Stimulated activated naive CD8-positive, alpha-beta T cell treated with anti-CD3 and anti-CD28 coated beads, Interleukin-15, Interleukin-2, amounts not matched to agents 100 ng/mL and 50 ng/mL, for 24 hours (primary cell): ENCODE results near the gene CHN2.

ENCODE experiments used
- H3K27ac Mint-ChIP-seq: one replicate; pipeline ENCODE4 v1.8.0; 2021; ENCODE audit warnings: mild to moderate bottlenecking, mixed read lengths
- H3K27me3 Mint-ChIP-seq: one replicate; pipeline ENCODE4 v1.8.0; 2021; ENCODE audit warnings: mixed read lengths
- H3K36me3 Mint-ChIP-seq: one replicate; pipeline ENCODE4 v1.8.0; 2021; ENCODE audit warnings: low read depth, mixed read lengths
- H3K4me1 Mint-ChIP-seq: one replicate; pipeline ENCODE4 v1.8.0; 2021; ENCODE audit warnings: low read depth, mixed read lengths
- H3K4me3 Mint-ChIP-seq: one replicate; pipeline ENCODE4 v1.8.0; 2021; ENCODE audit warnings: mild to moderate bottlenecking, mixed read lengths
- H3K9me3 Mint-ChIP-seq: one replicate; pipeline ENCODE4 v1.8.0; 2021; ENCODE audit warnings: mixed read lengths

CHN2 gene

GRCh38 chr7:29287366-29287765, 92.8 kb downstream of the CHN2 start:
- H3K27me3 Mint-ChIP-seq = peaks cover 15% of the 10 kb centered on the region
- no peak overlapping the region for H3K4me3 Mint-ChIP-seq
- H3K27ac Mint-ChIP-seq = no peak overlapping the region
- H3K9me3 Mint-ChIP-seq = no peaks in the 10 kb centered on the region
- peaks cover 40% of the 10 kb centered on the region for H3K4me1 Mint-ChIP-seq
- no peaks in the 10 kb centered on the region for H3K36me3 Mint-ChIP-seq

- Mint-ChIP-seq H3K27ac (no peak overlapping the region), H3K9me3 (no peaks in the 10 kb centered on the region), H3K27me3 (peaks cover 15% of the 10 kb centered on the region), H3K36me3 (no peaks in the 10 kb centered on the region), H3K4me3 (no peak overlapping the region), H3K4me1 (peaks cover 40% of the 10 kb centered on the region)
Measured at GRCh38 chr7:29288181-29289091, 93.9 kb downstream of the CHN2 start.

DNA sequence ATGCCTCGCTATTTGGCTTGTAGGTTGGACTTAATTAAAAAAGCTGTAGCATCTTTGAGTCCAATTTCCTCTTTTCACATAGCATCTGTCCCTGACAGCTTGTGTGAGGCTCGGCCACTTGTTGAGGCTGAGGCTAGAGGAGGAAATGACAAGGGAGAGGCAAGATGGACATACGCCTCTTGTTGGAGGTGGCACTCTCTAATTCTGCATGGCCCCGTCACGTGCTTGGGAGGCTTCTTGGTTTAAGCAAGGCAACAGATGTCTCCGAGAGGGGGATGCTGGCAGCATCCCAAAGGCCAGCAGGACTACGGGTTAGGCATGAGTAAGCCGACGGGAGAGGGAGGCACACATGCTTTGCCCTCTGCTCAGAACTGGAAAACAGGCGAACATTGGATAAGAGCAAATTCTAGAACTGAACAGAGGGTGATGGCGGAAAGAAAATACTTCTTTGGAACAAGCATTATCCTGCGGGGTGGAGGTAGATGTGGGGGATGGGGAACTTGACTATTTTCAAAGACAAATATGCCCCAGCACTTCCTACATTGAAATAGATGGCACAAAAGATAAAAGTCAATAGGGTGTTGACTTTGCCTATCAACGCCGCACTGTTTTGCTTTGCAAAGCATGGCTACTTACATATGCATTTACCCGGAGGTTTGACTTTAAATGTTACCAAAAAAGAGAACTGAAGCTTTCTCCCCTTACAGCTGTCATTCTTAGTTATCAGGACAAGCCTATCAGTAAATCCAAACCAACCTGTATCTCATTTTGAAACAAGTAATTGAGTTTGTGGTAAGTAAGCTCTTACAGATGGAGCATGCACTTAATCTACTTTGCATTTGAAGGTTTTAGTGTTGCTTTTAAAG, 94.8 kb downstream of the CHN2 start:
- H3K4me1 Mint-ChIP-seq = peaks cover 40% of the 10 kb centered on the region
- no peak overlapping the region for H3K4me3 Mint-ChIP-seq
- H3K27me3 Mint-ChIP-seq = peaks cover 15% of the 10 kb centered on the region
- no peak overlapping the region for H3K27ac Mint-ChIP-seq
- no peaks in the 10 kb centered on the region for H3K9me3 Mint-ChIP-seq
- no peaks in the 10 kb centered on the region for H3K36me3 Mint-ChIP-seq

DNA sequence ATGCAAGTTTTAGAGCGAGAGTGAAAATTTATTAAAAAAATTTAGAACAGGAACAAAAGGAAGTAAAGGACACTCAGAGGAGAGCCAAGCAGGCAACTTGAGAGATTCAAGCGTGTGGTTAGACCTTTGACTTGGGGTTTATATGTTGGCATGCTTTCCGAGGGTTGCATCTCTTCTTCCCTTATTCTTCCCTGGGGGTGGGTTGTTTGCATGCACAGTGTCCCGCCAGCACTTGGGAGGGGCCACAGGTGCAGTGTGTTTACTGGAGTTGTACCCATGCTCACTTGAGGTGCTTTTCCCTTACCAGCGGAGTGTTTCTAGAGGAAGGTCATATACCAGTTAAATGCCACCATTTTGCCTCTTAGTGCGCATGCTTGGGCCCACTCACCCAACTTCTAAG, 96.3 kb downstream of the CHN2 start:
- Mint-ChIP-seq H3K27ac (no peak overlapping the region), H3K27me3 (peaks cover 15% of the 10 kb centered on the region), H3K36me3 (no peaks in the 10 kb centered on the region), H3K4me3 (no peak overlapping the region), H3K9me3 (no peaks in the 10 kb centered on the region), H3K4me1 (peaks cover 29% of the 10 kb centered on the region)

DNA sequence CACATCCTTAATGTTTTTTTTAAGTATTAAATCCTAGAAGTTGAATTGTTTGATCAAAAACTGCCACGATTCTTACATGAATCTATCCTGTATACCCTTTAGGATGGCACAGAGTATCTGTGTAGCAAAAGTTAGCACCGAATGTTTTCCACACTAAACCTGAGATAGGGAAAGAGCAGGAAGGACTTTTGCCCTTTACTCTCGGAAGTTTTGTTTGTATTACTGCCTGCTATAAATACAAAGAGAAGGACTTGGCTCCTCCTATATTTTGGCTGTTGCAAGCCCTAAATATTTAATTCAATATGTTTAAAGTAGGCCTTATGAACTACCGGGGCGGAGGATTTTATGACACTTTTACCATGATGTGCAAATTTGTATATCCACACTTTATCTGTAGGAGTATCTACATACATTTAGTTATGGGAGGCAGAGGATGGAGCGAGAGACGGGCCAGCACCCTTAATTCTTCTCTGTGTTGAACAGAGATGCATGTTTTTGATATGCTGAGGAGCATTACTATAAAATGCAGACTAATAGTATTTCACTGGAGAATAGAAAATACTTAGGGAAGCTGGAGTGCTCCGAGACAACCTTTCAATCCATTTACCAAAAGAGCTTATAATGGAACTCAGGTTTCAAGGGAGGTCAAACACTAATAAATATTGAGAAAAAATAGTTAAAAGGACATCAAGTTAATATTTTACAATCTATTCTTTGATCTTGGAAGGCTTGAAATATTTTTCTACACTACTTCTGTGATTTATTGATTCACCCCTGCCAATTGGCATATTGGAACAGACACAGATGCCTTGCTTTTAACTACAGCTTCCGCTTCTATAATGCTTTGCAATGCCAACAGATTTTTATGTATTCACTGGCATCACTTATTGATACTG, 97.4 kb downstream of the CHN2 start:
- H3K27ac Mint-ChIP-seq = no peak overlapping the region
- H3K9me3 Mint-ChIP-seq = no peaks in the 10 kb centered on the region
- no peaks in the 10 kb centered on the region for H3K36me3 Mint-ChIP-seq
- H3K4me3 Mint-ChIP-seq = no peak overlapping the region
- H3K27me3 Mint-ChIP-seq = peaks cover 13% of the 10 kb centered on the region
- peaks cover 19% of the 10 kb centered on the region for H3K4me1 Mint-ChIP-seq

GRCh38 chr7:29292886-29293658, 98.5 kb downstream of the CHN2 start:
- no peak overlapping the region for H3K27ac Mint-ChIP-seq
- no peaks in the 10 kb centered on the region for H3K36me3 Mint-ChIP-seq
- peaks cover 10% of the 10 kb centered on the region for H3K4me1 Mint-ChIP-seq
- no peak overlapping the region for H3K4me3 Mint-ChIP-seq
- H3K27me3 Mint-ChIP-seq = peaks cover 6% of the 10 kb centered on the region
- no peaks in the 10 kb centered on the region for H3K9me3 Mint-ChIP-seq

DNA sequence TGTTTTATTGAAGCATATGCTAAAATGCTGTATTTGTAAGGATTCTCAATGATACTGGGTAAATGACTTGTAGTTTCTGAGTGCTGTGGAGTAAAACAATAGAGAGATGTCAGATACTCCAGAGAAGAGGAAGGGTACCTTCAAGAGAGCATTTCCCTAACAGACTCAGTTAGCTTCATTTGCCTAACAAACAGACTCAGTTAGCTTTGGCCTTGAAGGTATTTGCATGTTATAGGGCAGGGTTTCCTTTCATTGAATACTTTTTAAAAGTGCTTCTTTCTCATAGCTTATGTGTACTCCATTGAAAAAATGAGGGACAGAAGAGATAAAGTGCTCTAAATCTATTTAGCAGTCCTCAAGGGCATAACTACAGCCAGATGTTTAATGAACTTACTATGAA, 101.8 kb downstream of the CHN2 start:
- Mint-ChIP-seq H3K36me3 (no peaks in the 10 kb centered on the region), H3K4me3 (no peak overlapping the region), H3K27me3 (no peaks in the 10 kb centered on the region), H3K9me3 (no peaks in the 10 kb centered on the region), H3K4me1 (no peaks in the 10 kb centered on the region), H3K27ac (no peak overlapping the region)

- no peaks in the 10 kb centered on the region for H3K4me1 Mint-ChIP-seq
- H3K9me3 Mint-ChIP-seq = no peaks in the 10 kb centered on the region
- H3K27ac Mint-ChIP-seq = no peak overlapping the region
- no peak overlapping the region for H3K4me3 Mint-ChIP-seq
- H3K27me3 Mint-ChIP-seq = no peaks in the 10 kb centered on the region
- no peaks in the 10 kb centered on the region for H3K36me3 Mint-ChIP-seq
Measured at GRCh38 chr7:29297194-29297890, 102.8 kb downstream of the CHN2 start.

DNA sequence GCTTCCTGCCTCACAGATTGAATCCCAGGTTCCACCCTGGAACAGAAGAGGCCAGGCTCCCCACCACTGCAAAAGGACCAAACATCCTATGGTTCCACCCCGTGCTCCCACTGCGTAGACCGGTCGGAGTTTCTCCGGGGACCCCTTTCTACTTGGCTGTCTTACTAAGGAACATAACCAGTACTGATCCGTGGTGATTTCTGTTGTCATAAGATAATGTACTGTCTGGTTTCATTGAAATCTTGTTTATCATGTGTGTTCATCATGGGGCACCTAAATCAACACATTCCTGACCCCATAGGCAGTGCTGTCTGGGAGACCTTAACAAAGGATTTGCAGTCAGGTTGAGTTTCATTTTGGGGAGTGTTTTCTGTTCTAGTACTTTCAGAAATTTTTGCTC, 104.5 kb downstream of the CHN2 start:
- Mint-ChIP-seq H3K27ac (no peak overlapping the region), H3K4me3 (no peak overlapping the region), H3K9me3 (no peaks in the 10 kb centered on the region), H3K4me1 (no peaks in the 10 kb centered on the region), H3K27me3 (no peaks in the 10 kb centered on the region), H3K36me3 (no peaks in the 10 kb centered on the region)

DNA sequence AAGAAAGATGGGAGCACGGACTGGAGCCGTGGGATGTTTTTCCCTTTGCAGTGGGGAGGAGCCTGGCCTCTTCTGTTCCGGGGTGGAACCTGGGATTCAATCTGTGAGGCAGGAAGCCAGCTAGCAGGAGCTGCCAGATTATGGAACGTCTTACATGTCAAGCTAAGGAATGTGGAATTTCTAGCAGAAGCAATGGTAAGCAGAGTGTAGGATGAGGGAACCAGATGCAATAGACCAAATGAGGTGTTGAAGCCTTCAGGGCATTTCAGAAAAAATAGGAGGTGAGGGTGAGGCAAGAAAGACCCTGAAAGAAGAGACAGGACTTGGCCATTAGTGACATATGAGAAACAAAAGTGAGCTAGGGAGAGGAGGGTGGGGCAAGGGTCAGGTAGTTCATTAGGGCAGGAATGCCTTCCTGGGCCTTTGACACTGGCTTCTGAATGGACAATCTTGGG, 105.5 kb downstream of the CHN2 start:
- no peaks in the 10 kb centered on the region for H3K36me3 Mint-ChIP-seq

DNA sequence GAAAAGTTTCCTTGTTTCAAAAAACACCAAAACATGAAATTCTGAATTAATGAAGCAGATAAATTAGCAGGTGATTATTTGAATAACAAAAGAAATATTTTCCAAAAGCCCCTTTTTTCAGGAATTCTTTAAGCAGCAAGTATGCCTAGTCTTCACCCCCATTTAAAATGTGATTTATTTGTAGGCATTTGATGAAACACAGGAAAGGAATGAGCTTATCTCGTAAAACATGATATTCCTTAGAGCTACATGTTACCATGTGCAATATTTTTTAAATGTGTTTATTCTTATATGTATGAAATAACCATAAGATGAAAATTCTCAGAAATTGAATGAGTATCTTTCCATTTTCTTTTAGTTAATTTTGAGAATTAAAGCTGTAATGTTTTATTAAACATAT, 106.1 kb downstream of the CHN2 start:
- H3K27me3 Mint-ChIP-seq = no peaks in the 10 kb centered on the region
- H3K4me1 Mint-ChIP-seq = no peaks in the 10 kb centered on the region
- H3K4me3 Mint-ChIP-seq = no peak overlapping the region
- no peaks in the 10 kb centered on the region for H3K36me3 Mint-ChIP-seq
- no peak overlapping the region for H3K27ac Mint-ChIP-seq
- no peaks in the 10 kb centered on the region for H3K9me3 Mint-ChIP-seq

More for the DNA sequence above, 105.5 kb downstream of the CHN2 start:
- H3K27ac Mint-ChIP-seq = no peak overlapping the region
- no peaks in the 10 kb centered on the region for H3K9me3 Mint-ChIP-seq
- no peak overlapping the region for H3K4me3 Mint-ChIP-seq
- H3K4me1 Mint-ChIP-seq = no peaks in the 10 kb centered on the region
- H3K27me3 Mint-ChIP-seq = no peaks in the 10 kb centered on the region

- H3K27me3 Mint-ChIP-seq = no peaks in the 10 kb centered on the region
- H3K4me1 Mint-ChIP-seq = no peaks in the 10 kb centered on the region
Measured at GRCh38 chr7:29302666-29303395, 108.3 kb downstream of the CHN2 start.

DNA sequence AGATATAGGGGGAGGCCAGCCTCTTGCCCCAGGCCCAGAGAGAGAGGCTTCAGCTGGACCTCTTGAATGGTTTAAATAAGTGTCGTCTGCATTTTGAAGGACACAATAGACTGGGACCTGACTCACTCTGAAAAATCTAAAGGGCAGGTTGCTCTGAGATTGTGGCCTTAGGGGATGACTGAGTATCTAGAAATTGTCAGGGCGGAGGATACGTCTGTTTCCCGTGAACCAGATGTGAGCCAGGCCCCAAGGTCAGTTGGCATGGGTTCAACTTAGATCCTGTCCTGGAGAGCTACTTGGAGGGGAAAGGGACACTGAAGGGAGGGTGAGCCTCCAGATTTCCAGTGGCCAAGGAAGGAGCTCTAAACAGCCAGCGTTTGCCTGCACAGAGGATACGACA, 110.2 kb downstream of the CHN2 start:
- H3K27ac Mint-ChIP-seq = no peak overlapping the region
- H3K27me3 Mint-ChIP-seq = no peaks in the 10 kb centered on the region
- no peaks in the 10 kb centered on the region for H3K4me1 Mint-ChIP-seq
- no peak overlapping the region for H3K4me3 Mint-ChIP-seq
- peaks cover 4% of the 10 kb centered on the region for H3K9me3 Mint-ChIP-seq
- no peaks in the 10 kb centered on the region for H3K36me3 Mint-ChIP-seq

More at GRCh38 chr7:29302666-29303395, 108.3 kb downstream of the CHN2 start:
- Mint-ChIP-seq H3K4me3 (no peak overlapping the region), H3K27ac (no peak overlapping the region), H3K9me3 (no peaks in the 10 kb centered on the region), H3K36me3 (no peaks in the 10 kb centered on the region)
